K562 (cell line): ENCODE results near the gene GLB1L3. TPM values are rescaled to one million over a fixed set of nuclear protein-coding genes. Genes with fewer than 3 reads are reported as not detected.
A peak's percentile ranks its signal among the peaks of the same experiment; 100 is the strongest.

Experiments
- ATAC-seq: fragments of 200-7000 bp; cut with Tn5 transposase; 3 replicates; pipeline ENCODE4 v1.9.1; 2020; ENCODE audit warnings: moderate library complexity
- Bru-seq: library from RNA; stranded (reverse); fragments of 400-500 nt; gene quantifications from one replicate; lab custom pipeline; 2021; lab: Mats Ljungman, UMichigan
- BruChase-seq, 2 experiments: library from RNA; stranded (reverse); fragments of 400-500 nt; gene quantifications; one replicate each; lab custom pipeline; 2021; lab: Mats Ljungman, UMichigan
- BruUV-seq: library from RNA; stranded (reverse); fragments of 400-500 nt; replicated peaks from 2 replicates; lab custom pipeline; 2021; lab: Mats Ljungman, UMichigan
- CTCF ChIA-PET: fragments of 300-600 bp; formaldehyde crosslinking; extraction: SDS; loops from one replicate; lab custom pipeline; 2021; ENCODE audit warnings: low intra/inter-chr PET ratio; lab: Yijun Ruan, JAX
- POLR2A ChIA-PET: fragments of 300-600, 350-650 bp; sonication (Branson Sonifier 250); formaldehyde crosslinking; extraction: SDS; loops from one replicate; lab custom pipeline; 2021; ENCODE audit warnings: antibody characterized with exemption, inconsistent platforms; lab: Yijun Ruan, JAX
- DNase-seq, 4 experiments: peaks; one replicate each; pipeline versions ENCODE4 v3.0.0 to v3.0.0-alpha.2; 2011 to 2018; ENCODE audit warnings: low spot score in 3 of 4, mixed read lengths in 3 of 4; ENCODE audit errors: extremely low read depth in 1 of 4
- FAIRE-seq: peaks from 2 replicates; lab custom pipeline; 2011; peaks lifted over from hg19 to GRCh38; lab: Jason Lieb, UNC
- H2AFZ ChIP-seq: 2 replicates; pipeline ENCODE4 v1.6.0; 2011; ENCODE audit warnings: low read depth, low read length, control low read depth, inconsistent platforms
- H3K27ac ChIP-seq: fragments of 200-600 bp; 3 replicates; pipeline ENCODE4 v1.8.0; 2011; ENCODE audit warnings: low read depth, mild to moderate bottlenecking, control low read depth, inconsistent platforms, low read length, moderate library complexity, mixed read lengths; ENCODE audit errors: extremely low read depth
- H3K27me3 ChIP-seq, 2 experiments: fragments of 300-600 bp in 1 of 2; 2 replicates in 1 of 2; 3 replicates in 1 of 2; pipeline versions ENCODE4 v1.6.0 to v1.8.0; 2011; ENCODE audit warnings: inconsistent platforms in 2 of 2, low read length in 2 of 2, mild to moderate bottlenecking in 1 of 2, mixed read lengths in 1 of 2, moderate library complexity in 1 of 2; ENCODE audit not compliant: control insufficient read depth in 2 of 2, insufficient read depth in 2 of 2
- H3K36me3 ChIP-seq: fragments of 300-600 bp; 3 replicates; pipeline ENCODE4 v1.8.0; 2011; ENCODE audit warnings: mild to moderate bottlenecking, low read length, inconsistent platforms; ENCODE audit not compliant: control insufficient read depth, insufficient read depth
- H3K4me1 ChIP-seq, 2 experiments: fragments of 200-600 bp in 1 of 2; replicated peaks in 1 of 2; 2 replicates in 1 of 2; 3 replicates in 1 of 2; pipeline versions ENCODE4 v1.5.1 to v1.8.0; 2011; ENCODE audit warnings: inconsistent platforms in 2 of 2, low read length in 2 of 2, mild to moderate bottlenecking in 1 of 2, mixed read lengths in 1 of 2, moderate library complexity in 1 of 2; ENCODE audit not compliant: control insufficient read depth in 2 of 2, insufficient read depth in 2 of 2
- H3K4me2 ChIP-seq: 2 replicates; pipeline ENCODE4 v1.6.1; 2011; ENCODE audit warnings: low read length, control low read depth, inconsistent platforms, mixed read lengths; ENCODE audit not compliant: insufficient read depth
- H3K4me3 ChIP-seq: fragments of 200-600 bp; sonication (generic), shearing (Covaris generic); 2 replicates; pipeline ENCODE4 v1.5.1; 2016; ENCODE audit warnings: control low read depth, inconsistent platforms
- H3K79me2 ChIP-seq: fragments of 200-600 bp; 3 replicates; pipeline ENCODE4 v1.8.0; 2011; ENCODE audit warnings: low read length, inconsistent platforms; ENCODE audit not compliant: control insufficient read depth, insufficient read depth
- H3K9ac ChIP-seq, 2 experiments: 2 replicates each; pipeline versions ENCODE4 v1.6.0 to v1.6.1; 2011; ENCODE audit warnings: low read depth in 2 of 2, low read length in 2 of 2, control low read depth in 1 of 2, inconsistent platforms in 1 of 2, mild to moderate bottlenecking in 1 of 2, mixed read lengths in 1 of 2; ENCODE audit not compliant: insufficient read depth in 1 of 2
- H3K9me1 ChIP-seq: one replicate; pipeline ENCODE4 v1.6.0; 2011; ENCODE audit warnings: inconsistent platforms, mild to moderate bottlenecking, low read length, moderate library complexity; ENCODE audit not compliant: control insufficient read depth, insufficient read depth
- H3K9me3 ChIP-seq: replicated peaks from 2 replicates; pipeline ENCODE4 v1.5.1; 2011; ENCODE audit warnings: low read depth, low read length, inconsistent platforms; ENCODE audit not compliant: control insufficient read depth, insufficient read depth
- H4K20me1 ChIP-seq: replicated peaks from 2 replicates; pipeline ENCODE4 v1.6.1; 2011; ENCODE audit warnings: low read length, inconsistent platforms, mixed read lengths; ENCODE audit not compliant: control insufficient read depth, insufficient read depth
- BMI1 ChIP-seq: fragments of 150-350 bp; IDR thresholded peaks from 2 replicates; pipeline ENCODE4 v1.6.1; 2014; ENCODE audit warnings: low read length
- POLR2G ChIP-seq: fragments of 200-400 bp; formaldehyde crosslinking; IDR thresholded peaks from 2 replicates; pipeline ENCODE4 v1.6.1; 2017; ENCODE audit warnings: low read depth, mild to moderate bottlenecking, antibody characterized with exemption, low read length, moderate library complexity
- PTBP1 ChIP-seq: fragments of 200-400 bp; formaldehyde crosslinking; IDR thresholded peaks from 2 replicates; pipeline ENCODE4 v1.6.1; 2017; ENCODE audit warnings: low read depth, low read length
- RNF2 ChIP-seq: sonication (generic); IDR thresholded peaks from 2 replicates; pipeline ENCODE4 v1.6.1; 2016
- SLC30A9 ChIP-seq: fragments of 250-450 bp; sonication (Bioruptor Pico); IDR thresholded peaks from 2 replicates; pipeline ENCODE4 v1.8.0; 2022; ENCODE audit warnings: mild to moderate bottlenecking, moderate library complexity
- ZFP36 ChIP-seq: fragments of 150-350 bp; IDR thresholded peaks from 2 replicates; pipeline ENCODE4 v1.6.1; 2018; ENCODE audit warnings: low read length, low read depth; ENCODE audit not compliant: partially characterized antibody
- WGBS: fragments of 100-300 bp; shearing (Covaris generic); methylation state at CpG from one replicate; pipeline ENCODE4 v1.1.6; 2016; ENCODE audit warnings: low coverage, mixed read lengths; ENCODE audit not compliant: insufficient coverage; ENCODE audit errors: missing lambda C conversion rate; 5-methylcytosine and 5-hydroxymethylcytosine counted together
- in situ Hi-C: fragments of 300-500 bp; cut with MboI; formaldehyde crosslinking; loops from 4 replicates; pipeline ENCODE4 v1.15.0; 2018; ENCODE audit warnings: inconsistent platforms, mixed read lengths
- intact Hi-C: fragments of 100-400 bp; cut with micrococcal nuclease; formaldehyde crosslinking; loops from 2 replicates; pipeline ENCODE4 v1.14.2; 2022
- long read RNA-seq, 3 experiments: library from polyadenylated mRNA in 2 of 3; library from RNA in 1 of 3; unstranded in 2 of 3; stranded (forward) in 1 of 3; transcript quantifications; one replicate each; pipeline ENCODE4 v2.0.0, GENCODE V29; 2019 to 2022
- polyA minus RNA-seq, 3 experiments: library from RNA; depleted of rRNA, polyadenylated mRNA; stranded (reverse); fragments of >200 nt; gene quantifications; 2 replicates each; pipeline ENCODE4 v1.2.3, GENCODE V29; 2011
- polyA plus RNA-seq, 8 experiments: library from polyadenylated mRNA; depleted of rRNA in 4 of 8; stranded (reverse) in 5 of 8; unstranded in 3 of 8; fragments of >200 nt; fragmentation: Nextera tagmentation in 2 of 8; fragmentation: Illumina TruSeq in 1 of 8; extraction: Ambion mirVana in 2 of 8; extraction: Trizol in 1 of 8; gene quantifications; 2 replicates each; pipeline versions ENCODE4 v1.2.1 to v1.2.3, GENCODE V29; 2011 to 2014; ENCODE audit warnings: inconsistent platforms in 1 of 8, missing spikeins in 1 of 8
- total RNA-seq, 7 experiments: library from RNA; depleted of rRNA in 6 of 7; stranded (reverse); fragments of >200 nt in 6 of 7; fragmentation: Illumina TruSeq in 2 of 7; extraction: Trizol in 2 of 7; gene quantifications; 2 replicates each; pipeline versions ENCODE4 v1.2.1 to v1.2.3, GENCODE V29; 2011 to 2021; ENCODE audit warnings: low replicate concordance in 1 of 7
- TF ChIP-seq, protein P1 (sequence below): fragments of 250-450 bp; sonication (Bioruptor Pico); IDR thresholded peaks from 2 replicates; pipeline ENCODE4 v1.5.1; 2021; ENCODE audit warnings: mild to moderate bottlenecking
- TF ChIP-seq, protein P2 (sequence below), 2 experiments: IDR thresholded peaks; 2 replicates each; pipeline ENCODE4 v1.6.1; 2011; ENCODE audit warnings: borderline replicate concordance in 1 of 2, control low read depth in 1 of 2, low read depth in 1 of 2, low read length in 1 of 2, mild to moderate bottlenecking in 1 of 2, mixed read lengths in 1 of 2, moderate library complexity in 1 of 2; ENCODE audit not compliant: insufficient read depth in 1 of 2, insufficient read length in 1 of 2, poor library complexity in 1 of 2, severe bottlenecking in 1 of 2; ENCODE audit errors: extremely low read depth in 1 of 2

GLB1L3 gene, protein sequence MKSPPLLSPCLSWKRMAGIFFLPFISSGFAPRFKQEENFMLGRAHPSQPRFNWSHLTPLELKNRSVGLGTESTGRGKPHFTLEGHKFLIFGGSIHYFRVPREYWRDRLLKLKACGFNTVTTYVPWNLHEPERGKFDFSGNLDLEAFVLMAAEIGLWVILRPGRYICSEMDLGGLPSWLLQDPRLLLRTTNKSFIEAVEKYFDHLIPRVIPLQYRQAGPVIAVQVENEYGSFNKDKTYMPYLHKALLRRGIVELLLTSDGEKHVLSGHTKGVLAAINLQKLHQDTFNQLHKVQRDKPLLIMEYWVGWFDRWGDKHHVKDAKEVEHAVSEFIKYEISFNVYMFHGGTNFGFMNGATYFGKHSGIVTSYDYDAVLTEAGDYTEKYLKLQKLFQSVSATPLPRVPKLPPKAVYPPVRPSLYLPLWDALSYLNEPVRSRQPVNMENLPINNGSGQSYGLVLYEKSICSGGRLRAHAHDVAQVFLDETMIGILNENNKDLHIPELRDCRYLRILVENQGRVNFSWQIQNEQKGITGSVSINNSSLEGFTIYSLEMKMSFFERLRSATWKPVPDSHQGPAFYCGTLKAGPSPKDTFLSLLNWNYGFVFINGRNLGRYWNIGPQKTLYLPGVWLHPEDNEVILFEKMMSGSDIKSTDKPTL
- 2.1 and 2.8 TPM in 2 replicates for total RNA-seq (2011; cell fraction: chromatin; rRNA removed; ENCODE audit: low replicate concordance)
- total RNA-seq (2011; cell fraction: nucleolus; rRNA removed) = 0.67 and 1.6 TPM in 2 replicates
- total RNA-seq (2011; cell fraction: nucleoplasm; rRNA removed) = 0.88 and 2.4 TPM in 2 replicates
- total RNA-seq (2014; rRNA removed) (0.20 and 3.3 TPM in 2 replicates), total RNA-seq (2014; rRNA removed; fragmentation: Illumina TruSeq; extraction: Trizol) (0.51 and 1.3 TPM in 2 replicates), total RNA-seq (2015; rRNA removed; fragmentation: Illumina TruSeq; extraction: Trizol) (0.43 and 0.72 TPM in 2 replicates), total RNA-seq (2021) (0.27 and 0.36 TPM in 2 replicates), polyA plus RNA-seq (2011; rRNA removed) (0.08 and 0.67 TPM in 2 replicates), polyA plus RNA-seq (2014; fragmentation: Illumina TruSeq; extraction: Trizol) (0.40 and 0.59 TPM in 2 replicates), polyA plus RNA-seq (2014; fragmentation: Nextera tagmentation; extraction: Ambion mirVana) (under 1 TPM; 0.18 to 0.30 TPM), polyA plus RNA-seq (2014; rRNA removed) (0.49 and 0.59 TPM in 2 replicates), polyA minus RNA-seq (2011; rRNA and poly(A)+ RNA removed) (0.09 and 0.35 TPM in 2 replicates), Bru-seq, nascent RNA (percentile 38 among the genes with signal in this experiment), BruChase-seq, experiment 1, labeled RNA remaining after a 2-hour chase (percentile 38 among the genes with signal in this experiment), BruChase-seq, experiment 2, labeled RNA remaining after a 6-hour chase (percentile 40 among the genes with signal in this experiment)
- polyA plus RNA-seq (2011; cell fraction: cytosol; rRNA removed) = 0.06 and 0.55 TPM in 2 replicates
- 0.29 and 3.6 TPM in 2 replicates for polyA plus RNA-seq (2011; cell fraction: nucleus; rRNA removed)
- 0.36 and 0.54 TPM in 2 replicates for polyA plus RNA-seq (2012)
- not detected in 2 replicates for polyA minus RNA-seq (2011; cell fraction: cytosol; rRNA and poly(A)+ RNA removed)
- 0.11 and 1.3 TPM in 2 replicates for polyA minus RNA-seq (2011; cell fraction: nucleus; rRNA and poly(A)+ RNA removed)
- long read RNA-seq, experiment 1 = 0 reads
- long read RNA-seq, experiment 2 = 0 reads
- long read RNA-seq, experiment 3 = 0 reads

DNA sequence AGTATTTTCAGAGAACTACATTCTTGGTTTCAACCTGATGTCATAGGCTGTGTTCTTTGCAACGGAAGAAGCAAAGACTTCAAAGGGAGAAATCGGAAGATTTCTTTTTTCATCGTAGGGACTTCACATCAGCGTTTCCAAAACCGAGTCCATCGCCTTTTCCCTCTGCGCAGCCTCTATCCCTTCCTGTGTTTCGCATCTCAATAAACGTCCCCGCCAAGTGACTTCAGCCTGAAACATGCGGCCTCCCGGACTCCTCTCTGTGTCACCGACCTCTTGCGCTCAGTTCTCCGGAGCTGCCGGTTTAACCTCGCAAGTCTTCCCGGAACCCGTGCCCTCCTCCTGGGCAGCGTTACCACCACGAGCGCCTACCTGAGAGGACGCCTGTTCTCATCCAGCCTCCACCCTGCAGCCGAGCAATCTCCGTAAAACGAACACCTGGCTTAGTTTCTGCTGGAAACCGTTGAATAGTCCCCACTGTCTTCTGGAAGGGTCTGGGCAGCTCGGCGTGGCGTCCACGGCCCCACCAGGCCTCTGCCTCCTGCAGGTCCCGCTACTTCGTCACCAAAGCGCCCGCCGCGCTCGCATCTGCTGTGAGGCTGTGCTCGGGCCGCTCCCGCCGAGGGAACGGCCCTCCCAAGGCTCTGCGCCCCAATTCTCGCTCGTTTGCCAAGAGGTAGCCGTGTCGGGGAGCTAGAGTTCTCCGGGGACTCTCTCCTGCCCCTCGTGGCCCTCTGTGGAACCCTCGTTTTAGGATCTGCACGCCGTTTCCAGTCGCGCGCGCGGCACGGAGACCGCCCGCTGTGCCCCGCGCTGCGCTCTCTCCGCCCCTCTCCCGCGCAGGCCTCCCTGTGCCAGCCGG is at the start of gene GLB1L3:
TSS of gene GLB1L3 (plus strand) at position 846 of the 862 bp plus-strand sequence. CDS start 362 bp downstream, outside the sequence.
- DNase-seq (peak; percentile 41 to 57 (median 49)), ATAC-seq (peak; percentile 83), FAIRE-seq (no peak)
- no peaks in the 10 kb centered on the region for H3K9me1 ChIP-seq
- H3K4me2 ChIP-seq = no peak within 1 kb of the TSS; the same call in 1 of the 2 replicates
- H2AFZ ChIP-seq = no peak within 1 kb of the TSS
- ChIA-PET CTCF (interaction anchor here (0.6 kb wide), 1 partner anchor 55 kb away, joined by 4 read pairs; no protein-coding TSS in a partner anchor), POLR2A (interaction anchor here (1.0 kb wide), 1 partner anchor 42 kb away, joined by 3 read pairs; no protein-coding TSS in a partner anchor)
- peaks cover 7 to 17% of the 10 kb centered on the region in 2 experiments; a peak in 3 of 5 replicates for H3K4me1 ChIP-seq
- H3K4me3 ChIP-seq = peak within 1 kb of the TSS; percentile 18; the same call in 1 of the 2 replicates
- H3K27ac ChIP-seq = no peak within 1 kb of the TSS
- in situ Hi-C loops (no loop called here), intact Hi-C loops (no loop called here)
- no peaks in the 10 kb centered on the region for H3K9me3 ChIP-seq
- no TSS peak for BruUV-seq
- H3K36me3 ChIP-seq = no peaks in the 10 kb centered on the region
- 11% methylated on average over 58 of the region's 68 CpGs for WGBS
- H3K9ac ChIP-seq = peak within 1 kb of the TSS in 1 of 2 experiments; percentile 76; a peak in 1 of 4 replicates
- H4K20me1 ChIP-seq = no peaks in the 10 kb centered on the region
- peaks cover 50 to 67% of the 10 kb centered on the region in 2 experiments for H3K27me3 ChIP-seq
- H3K79me2 ChIP-seq = no peaks in the 10 kb centered on the region
- TF ChIP-seq ZFP36 (peak; percentile 10), POLR2G (0 out of 2 replicates have a peak, but pooled peaks have one; percentile 29), RNF2 (peak; percentile 44; the same call in 1 of the 2 replicates), PTBP1 (no peak), BMI1 (0 out of 2 replicates have a peak, but pooled peaks have one; percentile 19), SLC30A9 (CRISPR knock-in tag) (no peak)
- TF ChIP-seq, protein P1, sequence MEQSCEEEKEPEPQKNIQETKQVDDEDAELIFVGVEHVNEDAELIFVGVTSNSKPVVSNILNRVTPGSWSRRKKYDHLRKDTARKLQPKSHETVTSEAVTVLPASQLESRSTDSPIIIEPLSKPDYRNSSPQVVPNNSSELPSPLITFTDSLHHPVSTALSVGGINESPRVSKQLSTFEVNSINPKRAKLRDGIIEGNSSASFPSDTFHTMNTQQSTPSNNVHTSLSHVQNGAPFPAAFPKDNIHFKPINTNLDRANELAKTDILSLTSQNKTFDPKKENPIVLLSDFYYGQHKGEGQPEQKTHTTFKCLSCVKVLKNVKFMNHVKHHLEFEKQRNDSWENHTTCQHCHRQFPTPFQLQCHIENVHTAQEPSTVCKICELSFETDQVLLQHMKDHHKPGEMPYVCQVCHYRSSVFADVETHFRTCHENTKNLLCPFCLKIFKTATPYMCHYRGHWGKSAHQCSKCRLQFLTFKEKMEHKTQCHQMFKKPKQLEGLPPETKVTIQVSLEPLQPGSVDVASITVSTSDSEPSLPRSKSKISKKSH (CRISPR knock-in tag) = no peak
- TF ChIP-seq, protein P2, sequence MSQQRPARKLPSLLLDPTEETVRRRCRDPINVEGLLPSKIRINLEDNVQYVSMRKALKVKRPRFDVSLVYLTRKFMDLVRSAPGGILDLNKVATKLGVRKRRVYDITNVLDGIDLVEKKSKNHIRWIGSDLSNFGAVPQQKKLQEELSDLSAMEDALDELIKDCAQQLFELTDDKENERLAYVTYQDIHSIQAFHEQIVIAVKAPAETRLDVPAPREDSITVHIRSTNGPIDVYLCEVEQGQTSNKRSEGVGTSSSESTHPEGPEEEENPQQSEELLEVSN (IDR thresholded peaks at IDR 0.05; ENCODE audit: borderline replicate concordance in 1 of 2, extremely low read depth in 1 of 2, insufficient read depth in 1 of 2, insufficient read length in 1 of 2, low read depth in 1 of 2, low read length in 1 of 2, poor library complexity in 1 of 2, severe bottlenecking in 1 of 2) = peak in 1 of 2 experiments; percentile 18
